HG03135 (cell line): Measurements from ENCODE around the gene RAVER2.
"Not testable (repeated sequence)": the region's sequence is repeated elsewhere in the genome, so short reads cannot be mapped to it uniquely, and the experiment has no call there.

Experiments used
- ATAC-seq: cut with Tn5 transposase; IDR thresholded peaks from one replicate; pipeline ENCODE4 v1.9.1; 2021; ENCODE audit warnings: mild to moderate bottlenecking, moderate library complexity; ENCODE audit not compliant: unreplicated experiment

Gene RAVER2

DNA sequence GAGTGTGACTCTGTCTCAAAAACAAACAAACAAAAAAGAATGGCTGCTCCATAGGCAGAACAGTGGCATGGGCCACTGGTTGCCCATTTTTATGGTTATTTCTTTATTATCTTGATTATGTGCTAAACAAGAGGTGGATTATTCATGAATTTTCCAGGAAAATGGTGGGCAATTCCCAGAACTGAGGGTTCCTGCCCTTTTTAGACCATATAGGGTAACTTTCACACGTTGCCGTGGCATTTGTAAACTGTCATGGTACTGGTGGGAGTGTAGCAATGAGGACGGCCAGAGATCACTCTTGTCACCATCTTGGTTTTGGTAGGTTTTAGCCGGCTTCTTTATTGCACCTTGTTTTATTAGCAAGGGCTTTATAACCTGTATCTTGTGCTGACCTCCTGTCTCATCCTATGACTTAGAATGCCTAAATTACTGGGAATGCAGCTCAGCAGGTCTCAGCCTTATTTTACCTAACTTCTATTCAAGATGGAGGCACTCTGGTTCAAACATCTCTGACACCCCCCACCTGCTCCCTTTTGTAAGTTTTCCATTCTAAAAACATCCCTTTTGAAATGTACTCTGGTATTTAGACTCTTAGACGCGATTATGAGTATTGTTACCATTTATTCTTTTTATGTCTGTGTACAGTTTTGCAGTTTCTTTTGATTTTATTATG, 57.1 kb downstream of the RAVER2 start:
- no peak for ATAC-seq

DNA sequence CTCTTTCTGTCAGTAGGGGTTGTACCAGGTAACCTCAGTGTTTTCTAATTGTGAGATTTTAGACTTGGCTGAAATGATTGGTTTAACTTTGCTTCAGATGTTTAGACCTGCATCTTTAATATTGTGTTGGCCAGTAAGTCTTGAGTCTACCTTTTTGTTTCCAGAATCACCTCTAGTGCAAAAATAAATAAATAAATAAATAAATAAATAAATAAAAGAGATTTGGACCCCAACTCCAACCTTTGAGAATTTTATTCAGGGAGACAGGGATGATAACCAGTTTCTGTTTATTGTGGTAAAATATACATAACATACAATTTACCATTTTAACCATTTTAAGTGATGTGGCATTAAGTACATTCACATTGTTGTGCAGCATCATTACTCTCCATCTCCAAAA, 64.4 kb downstream of the RAVER2 start:
- ATAC-seq = no peak

DNA sequence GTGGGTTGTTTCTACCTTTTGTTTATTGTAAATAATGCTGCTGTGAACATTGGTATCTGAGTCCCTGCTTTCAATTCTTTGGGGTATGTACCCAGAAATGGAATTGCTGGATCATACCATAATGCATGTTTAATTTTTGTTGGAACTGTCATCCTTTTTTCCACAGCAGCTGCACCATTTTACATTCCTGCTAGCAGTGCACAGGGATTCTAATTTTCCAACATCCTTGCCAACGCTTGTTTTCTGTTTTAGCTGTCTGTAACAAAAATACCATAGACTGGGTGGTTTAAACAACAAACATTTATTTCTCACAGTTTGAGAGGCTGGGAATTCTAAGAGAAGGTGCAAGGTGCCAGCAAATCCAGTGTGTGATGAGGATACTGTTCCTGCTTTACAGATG, 65.1 kb downstream of the RAVER2 start:
- no peak for ATAC-seq

DNA sequence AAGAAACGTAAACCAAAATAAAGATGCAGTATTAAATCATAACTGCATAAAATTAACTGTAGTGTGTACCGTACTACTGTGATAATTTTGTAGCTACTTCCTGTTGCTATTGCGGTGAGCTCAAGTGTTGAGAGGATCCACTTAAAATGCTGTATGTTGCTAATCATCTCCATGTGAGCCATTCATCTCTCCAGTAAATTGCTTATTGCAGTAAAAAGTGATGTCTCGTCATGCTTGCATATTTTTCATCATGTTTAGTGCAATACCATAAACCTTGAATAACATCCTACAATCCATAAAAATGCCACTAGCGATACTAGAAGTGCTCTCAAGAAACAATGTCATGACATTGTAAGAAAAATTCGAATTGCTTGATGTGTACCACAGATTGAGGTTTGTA, 66.3 kb downstream of the RAVER2 start:
- no peak for ATAC-seq

- ATAC-seq = no peak
Measured at GRCh38 chr1:64814427-64814826, 69.6 kb downstream of the RAVER2 start.

DNA sequence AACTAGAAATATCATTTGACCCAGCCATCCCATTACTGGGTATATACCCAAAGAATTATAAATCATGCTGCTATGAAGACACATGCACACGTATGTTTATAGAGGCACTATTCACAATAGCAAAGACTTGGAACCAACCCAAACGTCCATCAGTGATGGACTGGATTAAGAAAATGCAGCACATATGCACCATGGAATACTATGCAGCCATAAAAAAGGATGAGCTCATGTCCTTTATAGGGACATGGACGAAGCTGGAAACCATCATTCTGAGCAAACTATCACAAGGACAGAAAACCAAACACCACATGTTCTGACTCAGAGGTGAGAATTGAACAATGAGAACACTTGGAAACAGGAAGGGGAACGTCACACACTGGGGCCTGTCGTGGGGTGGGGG, 72.5 kb downstream of the RAVER2 start:
- ATAC-seq = not testable (repeated sequence)

DNA sequence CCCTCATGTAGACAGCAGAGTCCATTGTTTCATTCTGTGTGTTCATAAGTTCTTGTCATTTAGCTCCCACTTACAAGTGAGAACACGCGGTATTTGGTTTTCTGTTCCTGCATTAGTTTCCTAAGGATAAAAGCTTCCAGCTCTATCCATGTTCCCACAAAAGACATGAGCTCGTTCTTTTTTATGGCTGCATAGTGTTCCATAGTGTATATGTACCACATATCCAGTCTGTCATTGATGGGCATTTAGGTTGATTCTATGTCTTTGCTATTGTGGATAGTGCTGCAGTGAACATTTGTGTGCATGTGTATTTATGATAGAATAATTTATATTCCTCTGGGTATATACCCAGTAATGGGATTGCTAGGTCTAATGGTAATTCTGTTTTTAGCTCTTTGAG, 75.7 kb downstream of the RAVER2 start:
- not testable (repeated sequence) for ATAC-seq

- ATAC-seq = no peak
Measured at GRCh38 chr1:64822621-64823020, 77.7 kb downstream of the RAVER2 start.

DNA sequence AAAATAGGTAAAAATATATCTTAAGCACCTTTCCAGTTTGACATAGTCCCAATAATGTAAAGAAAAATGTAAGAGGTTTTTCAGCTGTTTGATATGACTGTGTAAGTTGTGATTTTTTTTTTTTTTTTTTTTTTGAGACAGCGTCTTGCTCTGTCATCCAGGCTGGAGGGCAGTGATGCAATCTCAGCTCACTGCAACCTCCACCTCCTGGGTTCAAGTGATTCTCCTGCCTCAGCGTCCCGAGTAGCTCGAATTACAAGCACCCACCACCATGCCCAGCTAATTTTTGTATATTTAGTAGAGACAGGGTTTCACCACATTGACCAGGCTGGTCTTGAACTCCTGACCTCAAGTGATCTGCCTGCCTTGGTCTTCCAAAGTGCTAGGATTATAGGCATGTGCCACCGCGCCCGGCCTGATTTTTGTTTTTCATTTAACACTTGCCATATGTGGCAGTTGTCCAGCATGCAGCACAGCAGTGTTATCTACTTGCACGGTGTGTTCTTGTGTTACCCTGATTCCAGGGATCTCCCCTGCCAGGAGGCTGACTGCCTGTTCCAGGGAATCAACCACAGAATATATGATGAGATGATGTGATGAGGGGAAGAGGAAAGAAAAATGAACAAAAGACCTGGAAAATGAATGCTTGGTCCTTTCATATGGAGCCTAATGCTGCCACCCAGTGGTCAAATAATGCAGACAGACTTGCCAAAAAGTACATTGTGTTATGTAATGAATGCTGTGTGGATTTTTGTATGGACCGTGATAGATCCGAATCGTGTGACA, 79.0 kb downstream of the RAVER2 start:
- no peak for ATAC-seq

- no peak for ATAC-seq
Measured at GRCh38 chr1:64826991-64827390, 82.1 kb downstream of the RAVER2 start.

DNA sequence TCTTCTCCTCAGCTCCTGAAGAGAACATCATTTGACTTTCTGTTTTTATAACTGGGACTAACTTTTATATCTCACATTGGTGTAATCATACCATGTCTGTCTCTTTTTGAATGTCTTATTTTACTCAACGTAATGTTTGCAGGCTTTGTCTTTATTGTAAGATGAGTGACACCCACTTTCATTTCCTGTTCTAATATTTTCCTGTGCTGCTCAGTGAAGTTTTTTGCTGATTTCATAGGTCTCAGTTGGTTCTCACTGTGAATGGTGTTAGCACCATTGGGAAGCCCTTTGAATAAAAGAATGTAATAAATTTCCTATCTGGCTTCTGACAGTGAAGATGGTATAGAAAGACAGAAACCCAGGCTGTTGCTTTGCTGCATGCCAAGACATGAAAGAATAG, 84.0 kb downstream of the RAVER2 start:
- no peak for ATAC-seq

DNA sequence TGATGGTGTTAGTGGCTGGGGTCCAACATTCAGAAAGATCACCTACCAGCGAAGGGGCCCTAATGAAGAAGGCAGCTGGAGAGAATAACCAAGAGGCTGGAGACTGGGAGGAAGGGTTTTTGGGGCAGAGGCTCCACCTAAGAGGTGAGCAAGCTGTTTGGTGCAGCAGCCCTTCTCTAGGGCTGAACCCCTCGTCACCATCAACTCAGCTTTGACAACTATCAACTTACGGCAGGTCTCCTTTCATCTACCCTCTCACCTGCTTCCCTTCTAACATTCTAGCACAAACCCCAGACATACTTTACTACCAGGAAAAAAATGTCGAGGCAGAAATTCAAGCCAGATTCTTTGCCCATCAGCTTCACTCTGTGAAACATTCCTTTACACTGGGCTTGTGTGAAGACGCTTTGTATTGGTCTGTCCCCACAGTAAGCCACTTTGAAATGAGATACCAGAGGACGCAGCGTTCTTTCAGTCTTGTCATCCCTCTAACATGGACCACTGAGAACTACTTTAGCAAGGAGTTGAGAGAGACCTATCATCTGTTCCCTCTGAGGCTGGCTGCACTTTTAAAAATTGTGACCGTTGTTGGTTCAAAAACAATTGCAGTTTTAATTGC, 84.6 kb downstream of the RAVER2 start:
- no peak for ATAC-seq

- ATAC-seq = no peak
Measured at GRCh38 chr1:64830030-64830651, 85.3 kb downstream of the RAVER2 start.

DNA sequence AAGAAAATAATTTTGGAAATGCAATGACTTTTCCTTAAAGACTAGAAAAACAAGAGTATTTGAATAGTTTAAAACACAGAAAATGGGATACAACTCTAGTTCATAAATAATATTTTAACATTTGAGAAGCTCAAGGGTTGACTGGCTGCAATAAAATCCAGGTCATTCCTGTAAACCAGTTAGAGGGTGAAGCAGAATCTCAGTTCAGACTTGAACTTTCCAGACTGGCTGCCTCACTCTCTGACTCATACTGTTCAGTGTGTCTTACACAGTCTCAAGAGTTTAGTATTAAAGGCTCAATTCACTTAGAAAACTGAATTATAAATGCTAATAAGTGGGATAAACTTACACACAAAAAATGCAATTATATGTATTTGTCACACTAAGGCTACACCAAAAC, 89.9 kb downstream of the RAVER2 start:
- ATAC-seq = no peak

GRCh38 chr1:64836802-64837201, 91.9 kb downstream of the RAVER2 start:
- ATAC-seq = no peak

- no peak for ATAC-seq
Measured at GRCh38 chr1:64838486-64838885, 93.6 kb downstream of the RAVER2 start.

DNA sequence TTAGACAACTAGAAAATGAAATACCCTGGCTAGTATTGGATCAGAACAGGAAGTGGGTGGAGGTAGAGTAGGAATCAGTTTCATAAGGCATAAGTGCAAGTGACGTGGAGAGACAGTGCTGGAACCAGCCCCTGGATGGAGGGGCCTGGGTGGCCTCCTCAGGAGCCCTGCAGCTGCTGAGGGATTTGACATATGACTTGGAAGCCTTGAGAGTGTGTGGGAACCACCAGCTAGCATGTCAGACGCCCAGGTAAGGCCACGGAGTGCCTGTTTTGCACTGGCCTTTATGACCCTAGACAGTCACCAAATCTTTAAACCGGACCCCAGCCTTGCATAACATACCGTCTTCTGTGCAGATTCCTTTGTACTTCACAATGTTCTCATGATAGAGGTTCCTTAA, 94.4 kb downstream of the RAVER2 start:
- ATAC-seq = no peak

GRCh38 chr1:64839732-64840405, 95.0 kb downstream of the RAVER2 start:
- ATAC-seq = no peak

- ATAC-seq = no peak
Measured at GRCh38 chr1:64841330-64842065, 96.6 kb downstream of the RAVER2 start.

GRCh38 chr1:64842224-64842623, 97.3 kb downstream of the RAVER2 start:
- ATAC-seq = no peak
